Measurements from ENCODE around the gene ADGRA3.

The ADGRA3 gene

GRCh38 chr4:22546299-22546698, 30.4 kb upstream of the ADGRA3 start:
- no peaks in the 10 kb centered on the region for H3K9me2 ChIP-seq (replicated peaks; ENCODE audit: low read depth, low read length)
- TF ChIP-seq EZH2phosphoT487 (IDR thresholded peaks at IDR 0.05; ENCODE audit: borderline replicate concordance) = no peak
- TF ChIP-seq, protein P1, sequence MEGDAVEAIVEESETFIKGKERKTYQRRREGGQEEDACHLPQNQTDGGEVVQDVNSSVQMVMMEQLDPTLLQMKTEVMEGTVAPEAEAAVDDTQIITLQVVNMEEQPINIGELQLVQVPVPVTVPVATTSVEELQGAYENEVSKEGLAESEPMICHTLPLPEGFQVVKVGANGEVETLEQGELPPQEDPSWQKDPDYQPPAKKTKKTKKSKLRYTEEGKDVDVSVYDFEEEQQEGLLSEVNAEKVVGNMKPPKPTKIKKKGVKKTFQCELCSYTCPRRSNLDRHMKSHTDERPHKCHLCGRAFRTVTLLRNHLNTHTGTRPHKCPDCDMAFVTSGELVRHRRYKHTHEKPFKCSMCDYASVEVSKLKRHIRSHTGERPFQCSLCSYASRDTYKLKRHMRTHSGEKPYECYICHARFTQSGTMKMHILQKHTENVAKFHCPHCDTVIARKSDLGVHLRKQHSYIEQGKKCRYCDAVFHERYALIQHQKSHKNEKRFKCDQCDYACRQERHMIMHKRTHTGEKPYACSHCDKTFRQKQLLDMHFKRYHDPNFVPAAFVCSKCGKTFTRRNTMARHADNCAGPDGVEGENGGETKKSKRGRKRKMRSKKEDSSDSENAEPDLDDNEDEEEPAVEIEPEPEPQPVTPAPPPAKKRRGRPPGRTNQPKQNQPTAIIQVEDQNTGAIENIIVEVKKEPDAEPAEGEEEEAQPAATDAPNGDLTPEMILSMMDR (conservative IDR thresholded peaks at IDR 0.05; ENCODE audit: low read length) = no peak
- no peaks in the 10 kb centered on the region for H3K27me3 ChIP-seq (ENCODE audit: insufficient read depth, low read length, poor library complexity, severe bottlenecking)
- H3K9me3 ChIP-seq (ENCODE audit: insufficient read depth, low read depth, low read length) = peaks cover 4% of the 10 kb centered on the region; the same call in 1 of the 2 replicates
- no peak overlapping the region for H3K9ac ChIP-seq (ENCODE audit: low read depth, low read length, poor library complexity, severe bottlenecking)
- no peaks in the 10 kb centered on the region for H3K36me3 ChIP-seq (ENCODE audit: insufficient read depth, low read length)
- H3K4me3 ChIP-seq (ENCODE audit: low read length, poor library complexity, severe bottlenecking) = no peak overlapping the region
- H2AFZ ChIP-seq (ENCODE audit: low read length) = no peak overlapping the region
- H3K4me2 ChIP-seq (ENCODE audit: low read depth, low read length, poor library complexity, severe bottlenecking) = no peak overlapping the region
- H3F3A ChIP-seq (ENCODE audit: low read depth) = no peaks in the 10 kb centered on the region
- no peaks in the 10 kb centered on the region for H4K20me1 ChIP-seq (ENCODE audit: insufficient read depth, low read length, poor library complexity, severe bottlenecking)
- H3K4me1 ChIP-seq (ENCODE audit: insufficient read depth, low read length, poor library complexity, severe bottlenecking) = no peaks in the 10 kb centered on the region
- H3K79me2 ChIP-seq (ENCODE audit: insufficient read depth, low read length) = no peaks in the 10 kb centered on the region

- Histone ChIP-seq H2AFZ (ENCODE audit: low read length) (no peak overlapping the region), H3K9ac (ENCODE audit: low read depth, low read length, poor library complexity, severe bottlenecking) (no peak overlapping the region), H3K4me1 (ENCODE audit: insufficient read depth, low read length, poor library complexity, severe bottlenecking) (no peaks in the 10 kb centered on the region), H3K36me3 (ENCODE audit: insufficient read depth, low read length) (no peaks in the 10 kb centered on the region), H3K79me2 (ENCODE audit: insufficient read depth, low read length) (no peaks in the 10 kb centered on the region), H3K4me2 (ENCODE audit: low read depth, low read length, poor library complexity, severe bottlenecking) (no peak overlapping the region), H3K27me3 (ENCODE audit: insufficient read depth, low read length, poor library complexity, severe bottlenecking) (peaks cover 4% of the 10 kb centered on the region), H3K4me3 (ENCODE audit: low read length, poor library complexity, severe bottlenecking) (no peak overlapping the region), H3K9me3 (ENCODE audit: insufficient read depth, low read depth, low read length) (peaks cover 7% of the 10 kb centered on the region), H3K9me2 (replicated peaks; ENCODE audit: low read depth, low read length) (no peaks in the 10 kb centered on the region), H4K20me1 (ENCODE audit: insufficient read depth, low read length, poor library complexity, severe bottlenecking) (no peaks in the 10 kb centered on the region), H3F3A (ENCODE audit: low read depth) (no peaks in the 10 kb centered on the region)
- no peak for TF ChIP-seq EZH2phosphoT487 (IDR thresholded peaks at IDR 0.05; ENCODE audit: borderline replicate concordance)
- TF ChIP-seq, protein P1 (conservative IDR thresholded peaks at IDR 0.05; ENCODE audit: low read length) = no peak
Observed at GRCh38 chr4:22539251-22539650, 23.4 kb upstream of the ADGRA3 start.

- H2AFZ ChIP-seq (ENCODE audit: low read length) = no peak overlapping the region
- peaks cover 11% of the 10 kb centered on the region for H3K9me3 ChIP-seq (ENCODE audit: insufficient read depth, low read depth, low read length)
- no peaks in the 10 kb centered on the region for H3K4me1 ChIP-seq (ENCODE audit: insufficient read depth, low read length, poor library complexity, severe bottlenecking)
- H3K9me2 ChIP-seq (replicated peaks; ENCODE audit: low read depth, low read length) = no peaks in the 10 kb centered on the region
- no peaks in the 10 kb centered on the region for H3K79me2 ChIP-seq (ENCODE audit: insufficient read depth, low read length)
- no peak overlapping the region for H3K9ac ChIP-seq (ENCODE audit: low read depth, low read length, poor library complexity, severe bottlenecking)
- TF ChIP-seq, protein P1 (conservative IDR thresholded peaks at IDR 0.05; ENCODE audit: low read length) = no peak
- no peak for TF ChIP-seq EZH2phosphoT487 (IDR thresholded peaks at IDR 0.05; ENCODE audit: borderline replicate concordance)
- H3K36me3 ChIP-seq (ENCODE audit: insufficient read depth, low read length) = no peaks in the 10 kb centered on the region
- H3F3A ChIP-seq (ENCODE audit: low read depth) = no peaks in the 10 kb centered on the region
- H3K27me3 ChIP-seq (ENCODE audit: insufficient read depth, low read length, poor library complexity, severe bottlenecking) = peaks cover 4% of the 10 kb centered on the region
- H3K4me3 ChIP-seq (ENCODE audit: low read length, poor library complexity, severe bottlenecking) = no peak overlapping the region
- no peak overlapping the region for H3K4me2 ChIP-seq (ENCODE audit: low read depth, low read length, poor library complexity, severe bottlenecking)
- H4K20me1 ChIP-seq (ENCODE audit: insufficient read depth, low read length, poor library complexity, severe bottlenecking) = no peaks in the 10 kb centered on the region
Observed at GRCh38 chr4:22537864-22538263, 22.0 kb upstream of the ADGRA3 start.
